Esophagus muscularis mucosa (tissue), 4 donors: ENCODE data around the gene PACSIN2. TPM values are rescaled to one million over a fixed set of nuclear protein-coding genes. Genes with fewer than 3 reads are reported as not detected.
A peak's percentile ranks its signal among the peaks of the same experiment; 100 is the strongest.

Source experiments
- DNase-seq: peaks from one replicate; pipeline ENCODE4 v3.0.0-alpha.2; 2017; ENCODE audit errors: extremely low spot score
- H3K27ac ChIP-seq, 4 donors: fragments of 200-600 bp; sonication (generic); replicated peaks in 1 of 4; 1 replicate in 3 of 4; 2 replicates in 1 of 4; pipeline ENCODE4 v1.5.1; 2016 to 2019; ENCODE audit warnings: mild to moderate bottlenecking in 1 of 4
- H3K27me3 ChIP-seq, 4 donors: fragments of 200-600 bp; sonication (generic); one replicate each; pipeline versions ENCODE4 v1.5.1 to v1.6.0; 2016 to 2019
- H3K36me3 ChIP-seq, 4 donors: fragments of 200-600 bp; sonication (generic); one replicate each; pipeline ENCODE4 v1.5.1; 2016 to 2019
- H3K4me1 ChIP-seq, 4 donors: fragments of 200-600 bp; sonication (generic); one replicate each; pipeline ENCODE4 v1.5.1; 2016 to 2019
- H3K4me3 ChIP-seq, 4 donors: fragments of 200-600 bp; sonication (generic); 1 replicate in 2 of 4; 2 replicates in 2 of 4; pipeline ENCODE4 v1.5.1; 2016 to 2019; ENCODE audit warnings: mild to moderate bottlenecking in 4 of 4, moderate library complexity in 1 of 4
- H3K9me3 ChIP-seq, 4 donors: fragments of 200-600 bp; sonication (generic); 1 replicate in 3 of 4; 2 replicates in 1 of 4; pipeline ENCODE4 v1.5.1; 2016 to 2019
- EP300 ChIP-seq: sonication (generic); formaldehyde crosslinking; IDR thresholded peaks from one replicate; pipeline ENCODE4 v1.6.1; 2017; ENCODE audit warnings: antibody characterized with exemption
- POLR2A ChIP-seq: fragments of 450-650 bp; IDR thresholded peaks from one replicate; pipeline ENCODE4 v1.6.1; 2017; ENCODE audit warnings: antibody characterized with exemption, moderate library complexity, mild to moderate bottlenecking, low read depth
- POLR2AphosphoS5 ChIP-seq, 2 donors: sonication (generic); formaldehyde crosslinking; IDR thresholded peaks; one replicate each; pipeline ENCODE4 v1.6.1; 2017; ENCODE audit warnings: antibody characterized with exemption in 2 of 2
- WGBS: methylation state at CpG from one replicate; pipeline ENCODE4 v1.1.5; 2018; 5-methylcytosine and 5-hydroxymethylcytosine counted together
- intact Hi-C: fragments of 100-400 bp; cut with DNase I; formaldehyde crosslinking; loops from one replicate; pipeline ENCODE4 v1.15.1; 2023
- total RNA-seq, 4 donors: library from RNA; depleted of rRNA; stranded (reverse); fragments of >200 nt; gene quantifications; one replicate each; pipeline versions ENCODE4 v1.1.0 to v1.2.1, GENCODE V29; 2016
- TF ChIP-seq, protein P1 (sequence below), 3 experiments: fragments of 200-600 bp in 2 of 3; fragments of 450-650 bp in 1 of 3; sonication (generic) in 2 of 3; IDR thresholded peaks; one replicate each; pipeline ENCODE4 v1.5.1; 2017 to 2019; ENCODE audit warnings: antibody characterized with exemption in 3 of 3, mild to moderate bottlenecking in 2 of 3, moderate library complexity in 1 of 3

The PACSIN2 gene
- total RNA-seq, 4 donors from 2014 or later, result 91.1 to 147 (median 116) TPM

DNA sequence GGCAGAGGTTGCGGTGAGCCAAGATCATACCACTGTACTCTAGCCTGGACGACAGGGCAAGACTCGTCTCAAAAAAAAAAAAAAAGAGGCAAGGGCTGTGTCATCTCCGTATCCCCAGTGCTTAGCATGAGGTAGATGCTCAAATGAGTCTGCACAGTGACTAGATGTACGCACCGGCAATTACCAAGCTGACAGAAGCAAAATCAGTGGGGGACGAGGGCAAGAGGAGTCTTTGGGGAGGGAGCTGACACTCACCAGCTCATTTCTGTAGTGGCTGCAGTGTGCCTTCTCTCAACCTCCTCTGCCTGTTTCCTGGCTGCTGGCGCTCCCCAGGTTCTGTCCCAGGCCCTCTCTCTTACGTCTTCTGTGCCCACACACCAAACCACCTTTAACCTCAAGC lies 69.9 kb downstream of the PACSIN2 start:
- no peaks in the 10 kb centered on the region for H3K36me3 ChIP-seq
- WGBS, result 90% methylated on average over 9 of the region's 9 CpGs
- no peak overlapping the region for H3K4me3 ChIP-seq
- peaks cover 75 to 98% (median 87%) of the 10 kb centered on the region in 4 donors for H3K4me1 ChIP-seq
- no peaks in the 10 kb centered on the region for H3K27me3 ChIP-seq
- no peak for DNase-seq
- intact Hi-C loops, result no loop called here
- peak overlapping the region; percentile 40 to 95 (median 83) for H3K27ac ChIP-seq
- TF ChIP-seq POLR2A, result no peak
- no peak for TF ChIP-seq POLR2AphosphoS5 (IDR thresholded peaks at IDR 0.05)
- TF ChIP-seq, protein P1, sequence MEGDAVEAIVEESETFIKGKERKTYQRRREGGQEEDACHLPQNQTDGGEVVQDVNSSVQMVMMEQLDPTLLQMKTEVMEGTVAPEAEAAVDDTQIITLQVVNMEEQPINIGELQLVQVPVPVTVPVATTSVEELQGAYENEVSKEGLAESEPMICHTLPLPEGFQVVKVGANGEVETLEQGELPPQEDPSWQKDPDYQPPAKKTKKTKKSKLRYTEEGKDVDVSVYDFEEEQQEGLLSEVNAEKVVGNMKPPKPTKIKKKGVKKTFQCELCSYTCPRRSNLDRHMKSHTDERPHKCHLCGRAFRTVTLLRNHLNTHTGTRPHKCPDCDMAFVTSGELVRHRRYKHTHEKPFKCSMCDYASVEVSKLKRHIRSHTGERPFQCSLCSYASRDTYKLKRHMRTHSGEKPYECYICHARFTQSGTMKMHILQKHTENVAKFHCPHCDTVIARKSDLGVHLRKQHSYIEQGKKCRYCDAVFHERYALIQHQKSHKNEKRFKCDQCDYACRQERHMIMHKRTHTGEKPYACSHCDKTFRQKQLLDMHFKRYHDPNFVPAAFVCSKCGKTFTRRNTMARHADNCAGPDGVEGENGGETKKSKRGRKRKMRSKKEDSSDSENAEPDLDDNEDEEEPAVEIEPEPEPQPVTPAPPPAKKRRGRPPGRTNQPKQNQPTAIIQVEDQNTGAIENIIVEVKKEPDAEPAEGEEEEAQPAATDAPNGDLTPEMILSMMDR (IDR thresholded peaks at IDR 0.05), result no peak
- no peak for TF ChIP-seq EP300
- no peaks in the 10 kb centered on the region for H3K9me3 ChIP-seq

DNA sequence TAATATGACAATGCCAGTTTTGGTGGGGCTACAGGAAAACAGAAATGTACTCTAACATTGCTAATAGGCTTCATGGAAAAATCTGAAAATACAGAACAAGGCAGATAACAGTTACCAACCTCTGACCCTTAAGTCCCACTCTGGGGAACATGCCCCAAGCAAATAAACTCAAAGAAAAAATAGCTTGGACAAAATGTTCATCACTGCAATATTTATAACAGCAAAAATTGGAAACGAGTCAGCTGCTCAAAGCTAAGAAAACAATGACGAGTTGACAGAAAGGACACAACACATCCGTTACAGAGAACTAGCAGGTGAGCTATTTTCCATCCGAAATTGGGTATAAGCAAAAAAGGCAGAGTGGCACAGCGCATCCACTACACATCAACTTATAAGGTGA lies 70.5 kb downstream of the PACSIN2 start:
- Histone ChIP-seq H3K4me3 (no peak overlapping the region), H3K36me3 (no peaks in the 10 kb centered on the region), H3K27me3 (no peaks in the 10 kb centered on the region), H3K4me1 (peaks cover 80 to 98% (median 87%) of the 10 kb centered on the region in 4 donors), H3K27ac (peak overlapping the region; percentile 63 to 95 (median 83)), H3K9me3 (no peaks in the 10 kb centered on the region)
- TF ChIP-seq, protein P1 (IDR thresholded peaks at IDR 0.05), result no peak
- TF ChIP-seq EP300 (no peak), POLR2A (no peak), POLR2AphosphoS5 (IDR thresholded peaks at IDR 0.05) (peak in 1 of 2 donors; percentile 20)
- WGBS, result 59% methylated on average over 5 of the region's 5 CpGs
- DNase-seq, result no peak
- intact Hi-C loops, result no loop called here

DNA sequence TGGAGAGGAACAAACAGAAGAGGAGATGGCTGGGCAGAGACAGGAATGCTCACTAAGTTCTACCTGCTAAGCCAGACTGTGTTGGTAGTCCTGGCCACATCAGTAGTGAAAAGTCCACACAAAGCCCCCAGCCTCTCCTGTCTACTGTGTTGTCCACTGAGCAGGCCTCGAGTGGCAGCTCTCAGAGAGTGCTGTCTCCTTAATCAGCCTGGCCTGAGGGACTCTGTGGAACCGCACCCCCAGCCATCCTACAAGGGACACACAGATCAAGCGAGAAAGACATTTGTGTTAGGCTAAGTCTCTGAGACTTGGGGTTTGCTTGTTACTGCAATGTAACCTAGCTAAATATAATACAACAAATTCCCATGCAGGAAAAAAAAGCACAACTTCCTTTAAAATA lies 71.0 kb downstream of the PACSIN2 start:
- H3K4me1 ChIP-seq, result peaks cover 80 to 98% (median 89%) of the 10 kb centered on the region in 4 donors
- H3K4me3 ChIP-seq, result no peak overlapping the region
- peak overlapping the region; percentile 63 to 95 (median 83) for H3K27ac ChIP-seq
- H3K36me3 ChIP-seq, result no peaks in the 10 kb centered on the region
- 98% methylated on average over 3 of the region's 3 CpGs for WGBS
- H3K9me3 ChIP-seq, result no peaks in the 10 kb centered on the region
- no peak for TF ChIP-seq EP300
- TF ChIP-seq POLR2AphosphoS5 (IDR thresholded peaks at IDR 0.05), result no peak
- TF ChIP-seq, protein P1 (IDR thresholded peaks at IDR 0.05), result no peak
- no peak for TF ChIP-seq POLR2A
- no peak for DNase-seq
- intact Hi-C loops, result no loop called here
- no peaks in the 10 kb centered on the region for H3K27me3 ChIP-seq

DNA sequence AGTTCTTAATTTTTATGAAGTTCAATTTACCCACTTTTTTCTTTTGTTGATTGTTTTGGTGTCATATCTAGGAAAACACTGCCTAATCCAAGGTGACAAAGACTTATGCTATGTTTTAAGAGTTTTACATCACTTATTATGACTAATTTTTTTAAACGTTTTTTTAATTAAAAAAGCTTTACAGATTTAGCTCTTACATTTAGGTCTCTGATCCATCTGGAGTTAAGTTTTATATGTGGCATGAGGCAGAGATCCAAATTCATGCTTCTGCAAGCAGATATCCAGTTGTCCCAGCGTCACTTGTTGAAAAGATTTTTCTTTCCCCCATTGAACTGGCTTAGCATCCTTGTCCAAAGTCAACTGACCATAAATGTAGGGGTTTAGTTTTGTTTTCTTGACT lies 72.6 kb downstream of the PACSIN2 start:
- no peak overlapping the region for H3K4me3 ChIP-seq
- no peaks in the 10 kb centered on the region for H3K36me3 ChIP-seq
- H3K27ac ChIP-seq, result peak overlapping the region; percentile 63 to 96 (median 94)
- no peak for DNase-seq
- H3K27me3 ChIP-seq, result no peaks in the 10 kb centered on the region
- H3K9me3 ChIP-seq, result no peaks in the 10 kb centered on the region
- peaks cover 80 to 98% (median 89%) of the 10 kb centered on the region in 4 donors for H3K4me1 ChIP-seq
- intact Hi-C loops, result no loop called here
- WGBS, result 42% methylated on average over 2 of the region's 2 CpGs
- TF ChIP-seq POLR2AphosphoS5 (IDR thresholded peaks at IDR 0.05) (no peak), POLR2A (no peak), EP300 (no peak)
- TF ChIP-seq, protein P1 (IDR thresholded peaks at IDR 0.05), result no peak

DNA sequence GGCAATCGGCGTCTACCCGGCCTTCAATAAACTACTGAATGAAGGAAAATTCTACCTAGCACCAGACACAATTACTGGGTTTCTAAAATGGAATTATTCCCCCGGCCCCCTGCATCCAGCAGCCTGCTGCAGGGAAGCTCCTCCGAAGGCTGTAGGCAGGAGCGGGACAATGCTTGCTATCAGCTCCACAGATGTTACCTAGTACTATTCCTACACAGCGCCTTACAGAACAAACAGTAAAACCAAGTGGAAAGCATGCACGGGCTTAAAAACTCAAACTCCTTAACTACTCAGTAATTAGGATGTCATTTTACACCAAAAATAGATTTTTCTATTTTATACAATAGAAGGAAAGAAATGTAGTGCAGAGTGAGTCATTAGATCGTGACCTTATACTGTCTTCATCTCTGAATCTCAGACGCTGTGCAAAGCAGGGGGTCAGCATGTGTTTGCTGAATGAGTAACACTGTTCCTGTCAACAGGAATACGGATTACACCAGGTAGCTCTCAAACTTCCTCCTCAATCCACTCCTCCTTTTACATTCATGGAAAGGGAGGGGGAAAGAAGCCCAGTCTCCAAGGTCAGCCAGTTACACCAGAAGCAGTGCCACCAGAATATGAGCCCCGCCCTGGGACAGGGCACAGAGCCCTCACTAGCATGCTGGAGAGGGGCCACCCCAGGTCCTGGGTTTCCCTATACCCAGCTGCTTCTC lies 74.9 kb downstream of the PACSIN2 start:
- intact Hi-C loops, result no loop called here
- no peak for DNase-seq
- H3K4me1 ChIP-seq, result peaks cover 80 to 98% (median 89%) of the 10 kb centered on the region in 4 donors

More for the DNA sequence above, 74.9 kb downstream of the PACSIN2 start:
- Histone ChIP-seq H3K27ac (peak overlapping the region; percentile 94 to 97 (median 96)), H3K27me3 (no peaks in the 10 kb centered on the region), H3K36me3 (no peaks in the 10 kb centered on the region), H3K9me3 (no peaks in the 10 kb centered on the region), H3K4me3 (peak overlapping the region in 1 of 4 donors; percentile 3)
- TF ChIP-seq POLR2AphosphoS5 (IDR thresholded peaks at IDR 0.05) (peak; percentile 25 to 62), EP300 (no peak), POLR2A (no peak)
- TF ChIP-seq, protein P1 (IDR thresholded peaks at IDR 0.05), result no peak
- 47% methylated on average over 12 of the region's 12 CpGs for WGBS
